K562 (cell line): ENCODE measurements around the gene TBC1D10A. TPM values are rescaled to one million over a fixed set of nuclear protein-coding genes. Genes with fewer than 3 reads are reported as not detected.

Experiments used
- ATF3 ChIP-seq, 2 experiments: fragments of 450-650 bp in 1 of 2; sonication (generic) in 1 of 2; formaldehyde crosslinking in 1 of 2; IDR thresholded peaks in 1 of 2; conservative IDR thresholded peaks in 1 of 2; 2 replicates each; pipeline versions ENCODE4 v1.6.1 to v1.8.1; 2016 to 2023; ENCODE audit warnings: mild to moderate bottlenecking in 2 of 2, moderate library complexity in 2 of 2, inconsistent platforms in 1 of 2, missing genetic modification reagents in 1 of 2
- CXXC5 ChIP-seq: fragments of 250-450 bp; sonication (Bioruptor Pico); IDR thresholded peaks from 2 replicates; pipeline ENCODE4 v1.8.0; 2022; ENCODE audit warnings: inconsistent platforms, mild to moderate bottlenecking, moderate library complexity
- FOSL1 ChIP-seq: fragments of 200-800 bp; sonication (Bioruptor generic); conservative IDR thresholded peaks from 2 replicates; pipeline ENCODE4 v1.6.1; 2016; ENCODE audit warnings: missing genetic modification characterization, missing compliant biosample characterization
- HNRNPK ChIP-seq: fragments of 200-400 bp; formaldehyde crosslinking; IDR thresholded peaks from one replicate; pipeline ENCODE4 v1.6.1; 2018; ENCODE audit warnings: mild to moderate bottlenecking, low read depth, low read length; ENCODE audit not compliant: poor library complexity, severe bottlenecking
- KAT7 ChIP-seq: sonication (generic); formaldehyde crosslinking; IDR thresholded peaks from 2 replicates; pipeline ENCODE4 v1.8.0; 2022; ENCODE audit warnings: missing genetic modification reagents, mild to moderate bottlenecking, borderline replicate concordance
- SNRNP70 ChIP-seq: fragments of 200-400 bp; formaldehyde crosslinking; optimal IDR thresholded peaks from 2 replicates; pipeline ENCODE3; 2017; ENCODE audit warnings: low read depth, low read length
- TSHZ1 ChIP-seq: fragments of 250-450 bp; sonication (Bioruptor Pico); IDR thresholded peaks from 2 replicates; pipeline ENCODE4 v1.4.0; 2020; ENCODE audit warnings: mild to moderate bottlenecking, moderate library complexity
- ZFP1 ChIP-seq: fragments of 450-650 bp; formaldehyde crosslinking; IDR thresholded peaks from 2 replicates; pipeline ENCODE4 v1.4.0; 2020; ENCODE audit warnings: mild to moderate bottlenecking, mixed read lengths
- ZNF316 ChIP-seq: fragments of 450-650 bp; IDR thresholded peaks from 2 replicates; pipeline ENCODE4 v1.6.1; 2016
- polyA plus RNA-seq, 8 experiments: library from polyadenylated mRNA; depleted of rRNA in 4 of 8; stranded (reverse) in 5 of 8; unstranded in 3 of 8; fragments of >200 nt; fragmentation: Nextera tagmentation in 2 of 8; fragmentation: Illumina TruSeq in 1 of 8; extraction: Ambion mirVana in 2 of 8; extraction: Trizol in 1 of 8; gene quantifications; 2 replicates each; pipeline versions ENCODE4 v1.2.1 to v1.2.3, GENCODE V29; 2011 to 2014; ENCODE audit warnings: inconsistent platforms in 1 of 8, missing spikeins in 1 of 8
- total RNA-seq, 7 experiments: library from RNA; depleted of rRNA in 6 of 7; stranded (reverse); fragments of >200 nt in 6 of 7; fragmentation: Illumina TruSeq in 2 of 7; extraction: Trizol in 2 of 7; gene quantifications; 2 replicates each; pipeline versions ENCODE4 v1.2.1 to v1.2.3, GENCODE V29; 2011 to 2021; ENCODE audit warnings: low replicate concordance in 1 of 7
- TF ChIP-seq, protein P1 (sequence below): fragments of 450-650 bp; formaldehyde crosslinking; IDR thresholded peaks from 2 replicates; pipeline ENCODE4 v1.4.0; 2020; ENCODE audit warnings: mild to moderate bottlenecking, moderate library complexity

The TBC1D10A gene
- total and polyA plus RNA-seq, 9 of the 15 experiments (the other 6 are each of a cell fraction or from before 2014, with no cell fraction given): 0.13 to 10.4 (median 4.6) TPM

DNA sequence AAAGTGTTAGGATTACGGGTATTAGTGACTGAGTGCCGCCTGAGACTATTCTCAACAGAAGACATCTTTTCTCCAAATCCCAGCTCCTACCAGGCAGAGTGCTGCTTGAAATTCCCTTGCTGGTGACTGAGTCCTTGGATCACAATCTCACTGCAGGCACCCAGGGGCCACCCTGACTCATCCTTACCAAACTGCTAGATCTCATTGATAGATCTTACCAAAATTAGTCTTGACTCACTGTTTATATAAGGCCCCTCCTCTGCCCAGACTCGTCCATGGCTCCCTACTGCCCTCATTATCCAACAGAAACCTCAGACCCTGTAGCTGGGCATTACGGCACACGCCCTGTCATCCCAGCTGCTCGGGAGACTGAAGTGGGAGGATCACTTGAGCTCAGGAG, 14.7 kb downstream of the TBC1D10A start (continued):
- TF ChIP-seq SNRNP70 (no peak), ATF3 (IDR thresholded peaks at IDR 0.05) (peak; percentile 35; the same call in 1 of the 2 replicates), ATF3 (CRISPR knock-in tag; conservative IDR thresholded peaks at IDR 0.05) (no peak), ZFP1 (CRISPR knock-in tag) (no peak), CXXC5 (CRISPR knock-in tag) (no peak), FOSL1 (tag) (peak; percentile 82), ZNF316 (no peak), KAT7 (no peak), HNRNPK (no peak), TSHZ1 (CRISPR knock-in tag) (no peak)
- TF ChIP-seq, protein P1, sequence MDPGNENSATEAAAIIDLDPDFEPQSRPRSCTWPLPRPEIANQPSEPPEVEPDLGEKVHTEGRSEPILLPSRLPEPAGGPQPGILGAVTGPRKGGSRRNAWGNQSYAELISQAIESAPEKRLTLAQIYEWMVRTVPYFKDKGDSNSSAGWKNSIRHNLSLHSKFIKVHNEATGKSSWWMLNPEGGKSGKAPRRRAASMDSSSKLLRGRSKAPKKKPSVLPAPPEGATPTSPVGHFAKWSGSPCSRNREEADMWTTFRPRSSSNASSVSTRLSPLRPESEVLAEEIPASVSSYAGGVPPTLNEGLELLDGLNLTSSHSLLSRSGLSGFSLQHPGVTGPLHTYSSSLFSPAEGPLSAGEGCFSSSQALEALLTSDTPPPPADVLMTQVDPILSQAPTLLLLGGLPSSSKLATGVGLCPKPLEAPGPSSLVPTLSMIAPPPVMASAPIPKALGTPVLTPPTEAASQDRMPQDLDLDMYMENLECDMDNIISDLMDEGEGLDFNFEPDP: no peak
